GM21723 (cell line): ENCODE data around the gene CAPN2.

ENCODE experiments used
- ATAC-seq: cut with Tn5 transposase; IDR thresholded peaks from one replicate; pipeline ENCODE4 v1.9.1; 2021; ENCODE audit warnings: mild to moderate bottlenecking, moderate library complexity; ENCODE audit not compliant: unreplicated experiment

The CAPN2 gene

GRCh38 chr1:223758734-223759133 lies 46.4 kb downstream of the CAPN2 start:
- no peak for ATAC-seq

- ATAC-seq: no peak
These were observed 46.9 kb downstream of the CAPN2 start for GRCh38 chr1:223759273-223759672.

- no peak for ATAC-seq
These were observed 48.5 kb downstream of the CAPN2 start for GRCh38 chr1:223760833-223761232.

GRCh38 chr1:223761411-223761810 lies 49.1 kb downstream of the CAPN2 start:
- ATAC-seq: no peak

GRCh38 chr1:223763251-223763650 lies 50.9 kb downstream of the CAPN2 start:
- ATAC-seq: no peak

GRCh38 chr1:223763881-223764280 lies 51.5 kb downstream of the CAPN2 start:
- no peak for ATAC-seq

GRCh38 chr1:223765036-223765718 lies 52.8 kb downstream of the CAPN2 start:
- ATAC-seq: no peak

- ATAC-seq: no peak
These were observed 53.5 kb downstream of the CAPN2 start for GRCh38 chr1:223765719-223766340.

- ATAC-seq: no peak
These were observed 58.4 kb downstream of the CAPN2 start for GRCh38 chr1:223770621-223771315.

- no peak for ATAC-seq
These were observed 59.1 kb downstream of the CAPN2 start for GRCh38 chr1:223771469-223771813.

GRCh38 chr1:223771814-223772770 lies 59.8 kb downstream of the CAPN2 start:
- ATAC-seq: no peak

GRCh38 chr1:223772771-223773160 lies 60.4 kb downstream of the CAPN2 start:
- no peak for ATAC-seq

- ATAC-seq: no peak
These were observed 61.9 kb downstream of the CAPN2 start for GRCh38 chr1:223774134-223774814.

- no peak for ATAC-seq
These were observed 62.7 kb downstream of the CAPN2 start for GRCh38 chr1:223775054-223775453.

- ATAC-seq: no peak
These were observed 63.4 kb downstream of the CAPN2 start for GRCh38 chr1:223775711-223776074.

- no peak for ATAC-seq
These were observed 63.9 kb downstream of the CAPN2 start for GRCh38 chr1:223776075-223776814.

- ATAC-seq: no peak
These were observed 64.6 kb downstream of the CAPN2 start for GRCh38 chr1:223776826-223777454.

GRCh38 chr1:223780318-223780717 lies 68.0 kb downstream of the CAPN2 start:
- no peak for ATAC-seq

- ATAC-seq: no peak
These were observed 68.6 kb downstream of the CAPN2 start for GRCh38 chr1:223780949-223781348.
